K562 (cell line): ENCODE results near the gene SNAI1. TPM values are rescaled to one million over a fixed set of nuclear protein-coding genes. Genes with fewer than 3 reads are reported as not detected.
A peak's percentile ranks its signal among the peaks of the same experiment; 100 is the strongest.

Source experiments
- ATAC-seq: fragments of 200-7000 bp; cut with Tn5 transposase; 3 replicates; pipeline ENCODE4 v1.9.1; 2020; ENCODE audit warnings: moderate library complexity
- BruUV-seq: library from RNA; stranded (reverse); fragments of 400-500 nt; replicated peaks from 2 replicates; lab custom pipeline; 2021; lab: Mats Ljungman, UMichigan
- CTCF ChIA-PET: fragments of 300-600 bp; formaldehyde crosslinking; extraction: SDS; loops from one replicate; lab custom pipeline; 2021; ENCODE audit warnings: low intra/inter-chr PET ratio; lab: Yijun Ruan, JAX
- POLR2A ChIA-PET: fragments of 300-600, 350-650 bp; sonication (Branson Sonifier 250); formaldehyde crosslinking; extraction: SDS; loops from one replicate; lab custom pipeline; 2021; ENCODE audit warnings: antibody characterized with exemption, inconsistent platforms; lab: Yijun Ruan, JAX
- DNase-seq, 4 experiments: peaks; one replicate each; pipeline versions ENCODE4 v3.0.0 to v3.0.0-alpha.2; 2011 to 2018; ENCODE audit warnings: low spot score in 3 of 4, mixed read lengths in 3 of 4; ENCODE audit errors: extremely low read depth in 1 of 4
- FAIRE-seq: peaks from 2 replicates; lab custom pipeline; 2011; peaks lifted over from hg19 to GRCh38; lab: Jason Lieb, UNC
- H2AFZ ChIP-seq: 2 replicates; pipeline ENCODE4 v1.6.0; 2011; ENCODE audit warnings: low read depth, low read length, control low read depth, inconsistent platforms
- H3K27ac ChIP-seq: fragments of 200-600 bp; 3 replicates; pipeline ENCODE4 v1.8.0; 2011; ENCODE audit warnings: low read depth, mild to moderate bottlenecking, control low read depth, inconsistent platforms, low read length, moderate library complexity, mixed read lengths; ENCODE audit errors: extremely low read depth
- H3K27me3 ChIP-seq, 2 experiments: fragments of 300-600 bp in 1 of 2; 2 replicates in 1 of 2; 3 replicates in 1 of 2; pipeline versions ENCODE4 v1.6.0 to v1.8.0; 2011; ENCODE audit warnings: inconsistent platforms in 2 of 2, low read length in 2 of 2, mild to moderate bottlenecking in 1 of 2, mixed read lengths in 1 of 2, moderate library complexity in 1 of 2; ENCODE audit not compliant: control insufficient read depth in 2 of 2, insufficient read depth in 2 of 2
- H3K36me3 ChIP-seq: fragments of 300-600 bp; 3 replicates; pipeline ENCODE4 v1.8.0; 2011; ENCODE audit warnings: mild to moderate bottlenecking, low read length, inconsistent platforms; ENCODE audit not compliant: control insufficient read depth, insufficient read depth
- H3K4me1 ChIP-seq, 2 experiments: fragments of 200-600 bp in 1 of 2; replicated peaks in 1 of 2; 2 replicates in 1 of 2; 3 replicates in 1 of 2; pipeline versions ENCODE4 v1.5.1 to v1.8.0; 2011; ENCODE audit warnings: inconsistent platforms in 2 of 2, low read length in 2 of 2, mild to moderate bottlenecking in 1 of 2, mixed read lengths in 1 of 2, moderate library complexity in 1 of 2; ENCODE audit not compliant: control insufficient read depth in 2 of 2, insufficient read depth in 2 of 2
- H3K4me2 ChIP-seq: 2 replicates; pipeline ENCODE4 v1.6.1; 2011; ENCODE audit warnings: low read length, control low read depth, inconsistent platforms, mixed read lengths; ENCODE audit not compliant: insufficient read depth
- H3K4me3 ChIP-seq: fragments of 200-600 bp; sonication (generic), shearing (Covaris generic); 2 replicates; pipeline ENCODE4 v1.5.1; 2016; ENCODE audit warnings: control low read depth, inconsistent platforms
- H3K79me2 ChIP-seq: fragments of 200-600 bp; 3 replicates; pipeline ENCODE4 v1.8.0; 2011; ENCODE audit warnings: low read length, inconsistent platforms; ENCODE audit not compliant: control insufficient read depth, insufficient read depth
- H3K9ac ChIP-seq, 2 experiments: 2 replicates each; pipeline versions ENCODE4 v1.6.0 to v1.6.1; 2011; ENCODE audit warnings: low read depth in 2 of 2, low read length in 2 of 2, control low read depth in 1 of 2, inconsistent platforms in 1 of 2, mild to moderate bottlenecking in 1 of 2, mixed read lengths in 1 of 2; ENCODE audit not compliant: insufficient read depth in 1 of 2
- H3K9me1 ChIP-seq: one replicate; pipeline ENCODE4 v1.6.0; 2011; ENCODE audit warnings: inconsistent platforms, mild to moderate bottlenecking, low read length, moderate library complexity; ENCODE audit not compliant: control insufficient read depth, insufficient read depth
- H3K9me3 ChIP-seq: replicated peaks from 2 replicates; pipeline ENCODE4 v1.5.1; 2011; ENCODE audit warnings: low read depth, low read length, inconsistent platforms; ENCODE audit not compliant: control insufficient read depth, insufficient read depth
- H4K20me1 ChIP-seq: replicated peaks from 2 replicates; pipeline ENCODE4 v1.6.1; 2011; ENCODE audit warnings: low read length, inconsistent platforms, mixed read lengths; ENCODE audit not compliant: control insufficient read depth, insufficient read depth
- CEBPG ChIP-seq, 3 experiments: fragments of 200-800 bp in 1 of 3; sonication (Bioruptor generic) in 1 of 3; sonication (generic) in 1 of 3; formaldehyde crosslinking in 1 of 3; IDR thresholded peaks in 2 of 3; conservative IDR thresholded peaks in 1 of 3; 2 replicates each; pipeline versions ENCODE4 v1.6.1 to v1.8.0; 2016 to 2022; ENCODE audit warnings: missing compliant biosample characterization in 2 of 3, missing genetic modification characterization in 2 of 3, mild to moderate bottlenecking in 1 of 3, missing genetic modification reagents in 1 of 3
- MECOM ChIP-seq: fragments of 250-450 bp; sonication (Bioruptor Pico); IDR thresholded peaks from 2 replicates; pipeline ENCODE4 v1.8.0; 2022; ENCODE audit warnings: inconsistent platforms
- RBM25 ChIP-seq: fragments of 200-400 bp; formaldehyde crosslinking; IDR thresholded peaks from 2 replicates; pipeline ENCODE4 v1.6.1; 2018; ENCODE audit warnings: low read length, low read depth, moderate library complexity; ENCODE audit not compliant: severe bottlenecking
- TGIF2 ChIP-seq: sonication (generic); formaldehyde crosslinking; IDR thresholded peaks from 2 replicates; pipeline ENCODE4 v1.8.1; 2022; ENCODE audit warnings: mild to moderate bottlenecking, missing genetic modification reagents, moderate library complexity
- WGBS: fragments of 100-300 bp; shearing (Covaris generic); methylation state at CpG from one replicate; pipeline ENCODE4 v1.1.6; 2016; ENCODE audit warnings: low coverage, mixed read lengths; ENCODE audit not compliant: insufficient coverage; ENCODE audit errors: missing lambda C conversion rate; 5-methylcytosine and 5-hydroxymethylcytosine counted together
- in situ Hi-C: fragments of 300-500 bp; cut with MboI; formaldehyde crosslinking; loops from 4 replicates; pipeline ENCODE4 v1.15.0; 2018; ENCODE audit warnings: inconsistent platforms, mixed read lengths
- intact Hi-C: fragments of 100-400 bp; cut with micrococcal nuclease; formaldehyde crosslinking; loops from 2 replicates; pipeline ENCODE4 v1.14.2; 2022
- polyA plus RNA-seq, 8 experiments: library from polyadenylated mRNA; depleted of rRNA in 4 of 8; stranded (reverse) in 5 of 8; unstranded in 3 of 8; fragments of >200 nt; fragmentation: Nextera tagmentation in 2 of 8; fragmentation: Illumina TruSeq in 1 of 8; extraction: Ambion mirVana in 2 of 8; extraction: Trizol in 1 of 8; gene quantifications; 2 replicates each; pipeline versions ENCODE4 v1.2.1 to v1.2.3, GENCODE V29; 2011 to 2014; ENCODE audit warnings: inconsistent platforms in 1 of 8, missing spikeins in 1 of 8
- total RNA-seq, 7 experiments: library from RNA; depleted of rRNA in 6 of 7; stranded (reverse); fragments of >200 nt in 6 of 7; fragmentation: Illumina TruSeq in 2 of 7; extraction: Trizol in 2 of 7; gene quantifications; 2 replicates each; pipeline versions ENCODE4 v1.2.1 to v1.2.3, GENCODE V29; 2011 to 2021; ENCODE audit warnings: low replicate concordance in 1 of 7
- TF ChIP-seq, protein P1 (sequence below): fragments of 450-650 bp; formaldehyde crosslinking; conservative IDR thresholded peaks from 2 replicates; pipeline ENCODE4 v1.4.0; 2022; ENCODE audit warnings: mild to moderate bottlenecking, missing genetic modification characterization

Gene SNAI1
- total and polyA plus RNA-seq, 9 of the 15 experiments (the other 6 are each of a cell fraction or from before 2014, with no cell fraction given) = 0.32 to 11.6 (median 2.0) TPM

DNA sequence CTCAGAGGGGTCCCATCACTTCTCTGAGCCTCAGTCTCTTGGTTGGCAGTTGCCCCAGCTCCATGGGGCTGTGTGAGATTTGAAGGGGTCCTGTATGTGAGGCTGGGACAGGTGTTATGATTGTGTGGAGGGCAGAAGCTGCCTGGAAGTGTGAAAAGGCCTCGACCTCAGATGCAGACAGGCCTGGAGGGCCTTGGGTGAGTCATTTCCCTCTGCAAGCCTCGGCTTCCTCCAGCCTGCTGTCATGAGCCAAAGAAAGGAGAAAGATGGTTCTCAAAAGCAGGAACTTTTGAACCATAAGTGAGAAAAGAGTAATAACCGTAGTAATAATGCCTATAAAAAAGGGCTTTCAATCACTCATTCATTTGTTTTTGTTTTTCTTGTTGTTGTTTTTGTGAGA is 37.5 kb downstream of the SNAI1 start (continued):
- TF ChIP-seq, protein P1, sequence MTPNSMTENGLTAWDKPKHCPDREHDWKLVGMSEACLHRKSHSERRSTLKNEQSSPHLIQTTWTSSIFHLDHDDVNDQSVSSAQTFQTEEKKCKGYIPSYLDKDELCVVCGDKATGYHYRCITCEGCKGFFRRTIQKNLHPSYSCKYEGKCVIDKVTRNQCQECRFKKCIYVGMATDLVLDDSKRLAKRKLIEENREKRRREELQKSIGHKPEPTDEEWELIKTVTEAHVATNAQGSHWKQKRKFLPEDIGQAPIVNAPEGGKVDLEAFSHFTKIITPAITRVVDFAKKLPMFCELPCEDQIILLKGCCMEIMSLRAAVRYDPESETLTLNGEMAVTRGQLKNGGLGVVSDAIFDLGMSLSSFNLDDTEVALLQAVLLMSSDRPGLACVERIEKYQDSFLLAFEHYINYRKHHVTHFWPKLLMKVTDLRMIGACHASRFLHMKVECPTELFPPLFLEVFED = no peak
- TF ChIP-seq MECOM = no peak
- TF ChIP-seq, all 486 proteins: peak for 3

DNA sequence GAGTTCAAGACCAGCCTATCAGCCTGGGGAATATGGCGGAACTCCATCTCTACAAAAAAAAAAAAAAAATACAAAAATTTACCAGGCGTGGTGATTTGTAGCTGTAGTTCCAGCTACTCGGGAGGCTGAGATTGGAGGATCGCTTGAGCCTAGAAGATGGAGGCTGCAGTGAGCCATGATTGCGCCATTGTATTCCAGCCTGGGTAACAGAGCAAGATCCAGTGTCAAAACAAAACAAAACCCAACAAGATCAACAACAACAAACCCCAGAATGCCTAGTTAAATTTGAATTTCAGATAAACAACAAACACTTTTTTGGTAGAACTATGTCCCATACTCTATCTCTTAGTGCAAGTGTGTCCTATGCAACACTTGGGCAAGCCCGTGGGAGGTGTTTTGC is 39.9 kb downstream of the SNAI1 start:
- Histone ChIP-seq H4K20me1 (no peaks in the 10 kb centered on the region), H3K79me2 (no peaks in the 10 kb centered on the region), H3K4me3 (no peak overlapping the region), H3K9ac (no peak overlapping the region), H3K36me3 (no peaks in the 10 kb centered on the region), H3K9me3 (no peaks in the 10 kb centered on the region), H3K4me1 (peaks cover 0 to 4% of the 10 kb centered on the region in 2 experiments; a peak in 1 of 5 replicates), H3K4me2 (no peak overlapping the region), H3K9me1 (no peaks in the 10 kb centered on the region), H3K27ac (no peak overlapping the region), H3K27me3 (no peaks in the 10 kb centered on the region), H2AFZ (peak overlapping the region; percentile 27; the same call in 1 of the 2 replicates)
- DNase-seq (no peak), FAIRE-seq (no peak), ATAC-seq (no peak)
- in situ Hi-C loops (no loop called here), intact Hi-C loops (no loop called here)
- ChIA-PET POLR2A (interaction anchor here (0.6 to 1.0 kb wide), 3 partner anchors 8 to 40 kb away, joined by 3 to 4 read pairs (median 3); partner anchors contain the start of gene SNAI1), CTCF (interaction anchor here (0.7 kb wide), 1 partner anchor 48 kb away, joined by 3 read pairs; no protein-coding TSS in a partner anchor)
- BruUV-seq = no TSS peak
- 50% methylated on average over 6 of the region's 6 CpGs for WGBS
- TF ChIP-seq RBM25 = peak; percentile 54
- no peak for TF ChIP-seq CEBPG (CRISPR knock-in tag; IDR thresholded peaks at IDR 0.05)
- TF ChIP-seq CEBPG (tag; conservative IDR thresholded peaks at IDR 0.05 in 1 of 2, IDR thresholded peaks at IDR 0.05 in 1 of 2) = 0 out of 4 replicates have a peak, but pooled peaks of 1 of the 2 experiments have one; percentile 22
- no peak for TF ChIP-seq TGIF2
